MM.1S (cell line): ENCODE measurements around the gene CPB2.

Experiments
- DNase-seq: peaks from one replicate; pipeline ENCODE4 v3.0.0-alpha.2; 2015
- H2AFZ ChIP-seq: fragments of 300-600 bp; sonication (generic); 2 replicates; pipeline ENCODE4 v1.6.0; 2016; ENCODE audit warnings: antibody characterized with exemption, low read length
- H3F3A ChIP-seq: fragments of 300-600 bp; sonication (generic); 2 replicates; pipeline ENCODE4 v1.6.1; 2016; ENCODE audit warnings: mild to moderate bottlenecking, antibody characterized with exemption, low read length, moderate library complexity, mixed read lengths; ENCODE audit not compliant: insufficient read depth
- H3K27ac ChIP-seq: fragments of 300-600 bp; sonication (generic); 2 replicates; pipeline ENCODE4 v1.5.1; 2016; ENCODE audit warnings: mild to moderate bottlenecking, low read length
- H3K27me3 ChIP-seq: fragments of 300-600 bp; sonication (generic); replicated peaks from 2 replicates; pipeline ENCODE4 v1.6.0; 2016; ENCODE audit warnings: low read length; ENCODE audit not compliant: insufficient read depth
- H3K36me3 ChIP-seq: fragments of 300-600 bp; sonication (generic); replicated peaks from 2 replicates; pipeline ENCODE4 v1.6.1; 2016; ENCODE audit warnings: mild to moderate bottlenecking, low read length, mixed read lengths; ENCODE audit not compliant: insufficient read depth
- H3K4me1 ChIP-seq: fragments of 300-600 bp; sonication (generic); 2 replicates; pipeline ENCODE4 v1.6.1; 2016; ENCODE audit warnings: low read length, mixed read lengths
- H3K4me2 ChIP-seq: fragments of 300-600 bp; sonication (generic); 2 replicates; pipeline ENCODE4 v1.6.0; 2016; ENCODE audit warnings: low read depth, low read length
- H3K4me3 ChIP-seq: fragments of 300-600 bp; sonication (generic); 2 replicates; pipeline ENCODE4 v1.5.1; 2016; ENCODE audit warnings: low read length, mixed read lengths
- H3K79me2 ChIP-seq: fragments of 300-600 bp; sonication (generic); 2 replicates; pipeline ENCODE4 v1.6.1; 2016; ENCODE audit warnings: mixed run types, low read length, mixed read lengths
- H3K9ac ChIP-seq: fragments of 300-600 bp; sonication (generic); 2 replicates; pipeline ENCODE4 v1.6.1; 2016; ENCODE audit warnings: low read length, mixed read lengths
- H3K9me2 ChIP-seq: fragments of 300-600 bp; sonication (generic); replicated peaks from 2 replicates; pipeline ENCODE4 v1.6.1; 2016; ENCODE audit warnings: mild to moderate bottlenecking, low read length, mixed read lengths; ENCODE audit not compliant: insufficient read depth
- H3K9me3 ChIP-seq: fragments of 300-600 bp; sonication (generic); replicated peaks from 2 replicates; pipeline ENCODE4 v1.6.1; 2016; ENCODE audit warnings: mild to moderate bottlenecking, low read length, mixed read lengths; ENCODE audit not compliant: insufficient read depth
- H4K20me1 ChIP-seq: fragments of 300-600 bp; sonication (generic); 2 replicates; pipeline ENCODE4 v1.6.1; 2016; ENCODE audit warnings: mild to moderate bottlenecking, low read length, moderate library complexity, mixed read lengths; ENCODE audit not compliant: insufficient read depth
- CTCF ChIP-seq: fragments of 300-600 bp; sonication (generic); IDR thresholded peaks from 2 replicates; pipeline ENCODE4 v1.5.1; 2016; ENCODE audit warnings: antibody characterized with exemption, low read length, mixed read lengths
- EZH2 ChIP-seq: fragments of 300-600 bp; sonication (generic); optimal IDR thresholded peaks from 2 replicates; pipeline ENCODE3; 2017; ENCODE audit warnings: low read depth, mild to moderate bottlenecking, antibody characterized with exemption, low read length, mixed read lengths
- EZH2phosphoT487 ChIP-seq: fragments of 300-600 bp; sonication (generic); IDR thresholded peaks from 2 replicates; pipeline ENCODE4 v1.6.1; 2018; ENCODE audit warnings: antibody characterized with exemption, low read length

Gene CPB2

GRCh38 chr13:46087481-46087880, 17.4 kb downstream of the CPB2 start:
- Histone ChIP-seq H3K36me3 (no peaks in the 10 kb centered on the region), H3F3A (no peaks in the 10 kb centered on the region), H3K4me1 (no peaks in the 10 kb centered on the region), H3K9ac (no peak overlapping the region), H3K27ac (no peak overlapping the region), H3K4me2 (no peak overlapping the region), H2AFZ (no peak overlapping the region), H3K79me2 (no peaks in the 10 kb centered on the region), H3K4me3 (no peak overlapping the region), H3K9me3 (no peaks in the 10 kb centered on the region), H4K20me1 (no peaks in the 10 kb centered on the region), H3K9me2 (no peaks in the 10 kb centered on the region), H3K27me3 (no peaks in the 10 kb centered on the region)
- DNase-seq, result no peak
- TF ChIP-seq EZH2phosphoT487 (no peak), CTCF (no peak), EZH2 (no peak)

DNA sequence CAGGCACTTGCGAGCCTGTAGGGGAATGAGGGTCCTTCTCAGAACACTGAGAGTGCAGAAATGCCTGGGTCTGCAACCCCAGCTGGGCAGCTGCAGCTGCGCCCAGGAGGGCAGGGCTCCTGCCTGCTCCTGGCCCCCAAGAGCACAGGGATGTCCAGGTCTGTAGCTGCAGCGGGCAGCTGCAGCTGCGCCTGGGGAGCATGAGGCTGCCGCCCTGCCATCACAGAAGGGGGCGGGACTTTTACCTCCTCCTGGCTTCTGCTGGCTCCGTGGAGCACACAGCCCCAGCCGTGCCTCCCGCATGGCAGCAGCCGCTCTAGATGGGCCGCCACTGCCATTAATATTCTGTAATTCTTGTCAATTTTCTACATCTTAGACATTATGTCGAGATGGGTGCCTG, 17.8 kb downstream of the CPB2 start:
- Histone ChIP-seq H3K9me3 (no peaks in the 10 kb centered on the region), H3K4me1 (no peaks in the 10 kb centered on the region), H3K9me2 (no peaks in the 10 kb centered on the region), H3K4me3 (no peak overlapping the region), H3K79me2 (no peaks in the 10 kb centered on the region), H2AFZ (no peak overlapping the region), H3K27ac (no peak overlapping the region), H4K20me1 (no peaks in the 10 kb centered on the region), H3K36me3 (no peaks in the 10 kb centered on the region), H3K9ac (no peak overlapping the region), H3K27me3 (no peaks in the 10 kb centered on the region), H3F3A (no peaks in the 10 kb centered on the region), H3K4me2 (no peak overlapping the region)
- TF ChIP-seq EZH2phosphoT487 (no peak), EZH2 (no peak), CTCF (no peak)
- DNase-seq, result no peak

GRCh38 chr13:46086421-46086922, 18.4 kb downstream of the CPB2 start:
- H3K36me3 ChIP-seq, result no peaks in the 10 kb centered on the region
- no peaks in the 10 kb centered on the region for H3K9me3 ChIP-seq
- no peak for DNase-seq
- no peaks in the 10 kb centered on the region for H3K9me2 ChIP-seq
- TF ChIP-seq EZH2 (no peak), EZH2phosphoT487 (no peak), CTCF (no peak)
- no peaks in the 10 kb centered on the region for H4K20me1 ChIP-seq
- H3F3A ChIP-seq, result no peaks in the 10 kb centered on the region
- H3K27me3 ChIP-seq, result no peaks in the 10 kb centered on the region
- H3K4me2 ChIP-seq, result no peak overlapping the region
- no peak overlapping the region for H3K9ac ChIP-seq
- H2AFZ ChIP-seq, result no peak overlapping the region
- no peak overlapping the region for H3K27ac ChIP-seq
- no peak overlapping the region for H3K4me3 ChIP-seq
- H3K4me1 ChIP-seq, result no peaks in the 10 kb centered on the region
- no peaks in the 10 kb centered on the region for H3K79me2 ChIP-seq
